Spleen (tissue), 11 donors: ENCODE results near the gene OCEL1. TPM values are rescaled to one million over a fixed set of nuclear protein-coding genes. Genes with fewer than 3 reads are reported as not detected.

Experiments
- DNase-seq: peaks from one replicate; pipeline ENCODE4 v3.0.0-alpha.2; 2020
- H3K27ac ChIP-seq, 8 donors: fragments of 200-600 bp; sonication (generic) in 7 of 8; 1 replicate in 4 of 8; 2 replicates in 4 of 8; pipeline versions ENCODE4 v1.5.0 to v1.8.0; 2016 to 2021; ENCODE audit warnings: inconsistent platforms in 4 of 8, mild to moderate bottlenecking in 4 of 8, moderate library complexity in 1 of 8
- H3K27me3 ChIP-seq, 7 donors: fragments of 200-600 bp; sonication (generic) in 6 of 7; replicated peaks in 1 of 7; 1 replicate in 4 of 7; 2 replicates in 3 of 7; pipeline versions ENCODE4 v1.5.0 to v1.8.0; 2016 to 2021; ENCODE audit warnings: inconsistent platforms in 3 of 7, mild to moderate bottlenecking in 1 of 7
- H3K36me3 ChIP-seq, 6 donors: fragments of 200-600 bp; sonication (generic) in 5 of 6; 1 replicate in 4 of 6; 2 replicates in 2 of 6; pipeline versions ENCODE4 v1.5.0 to v1.8.0; 2016 to 2021; ENCODE audit warnings: inconsistent platforms in 2 of 6
- H3K4me1 ChIP-seq, 6 donors: fragments of 200-600 bp; sonication (generic) in 5 of 6; 1 replicate in 3 of 6; 2 replicates in 3 of 6; pipeline versions ENCODE4 v1.5.0 to v1.8.0; 2016 to 2021; ENCODE audit warnings: inconsistent platforms in 3 of 6
- H3K4me3 ChIP-seq, 8 donors: fragments of 200-600 bp; sonication (generic) in 7 of 8; 1 replicate in 4 of 8; 2 replicates in 4 of 8; pipeline versions ENCODE4 v1.5.0 to v1.8.0; 2016 to 2021; ENCODE audit warnings: inconsistent platforms in 4 of 8, mild to moderate bottlenecking in 4 of 8, moderate library complexity in 2 of 8
- H3K9me3 ChIP-seq, 8 donors: fragments of 200-600 bp; sonication (generic) in 7 of 8; 1 replicate in 4 of 8; 2 replicates in 4 of 8; pipeline versions ENCODE4 v1.5.0 to v1.8.0; 2016 to 2021; ENCODE audit warnings: inconsistent platforms in 4 of 8
- POLR2A ChIP-seq, 3 donors: fragments of 450-650 bp; IDR thresholded peaks; one replicate each; pipeline ENCODE4 v1.5.1; 2017; ENCODE audit warnings: antibody characterized with exemption in 3 of 3, mild to moderate bottlenecking in 1 of 3
- POLR2AphosphoS5 ChIP-seq, 3 donors: sonication (generic); formaldehyde crosslinking; IDR thresholded peaks; one replicate each; pipeline ENCODE4 v1.5.1; 2017; ENCODE audit warnings: antibody characterized with exemption in 3 of 3
- WGBS, 5 donors: extraction: QIAGEN DNeasy Blood & Tissue Kit in 3 of 5; methylation state at CpG; one replicate each; pipeline versions ENCODE4 v1.1.5 to v1.1.7; 2013 to 2018; 5-methylcytosine and 5-hydroxymethylcytosine counted together
- intact Hi-C: fragments of 100-400 bp; cut with DNase I; formaldehyde crosslinking; loops from one replicate; pipeline ENCODE4 v1.15.0; 2023; ENCODE audit warnings: low total_unique reads
- polyA plus RNA-seq, 3 donors: library from polyadenylated mRNA; stranded (reverse); fragments of 200-250 nt; gene quantifications; one replicate each; pipeline ENCODE4 v1.2.1, GENCODE V29; 2013
- total RNA-seq, 7 donors: library from RNA; depleted of rRNA in 3 of 7; stranded (reverse); fragments of >200 nt in 3 of 7; fragmentation: NEBNext Ultra II Directional in 4 of 7; extraction: Animal tissue kit (Norgen Biotek cat#: 25700) in 4 of 7; gene quantifications; one replicate each; pipeline versions ENCODE4 v1.1.0 to v1.2.1, GENCODE V29; 2016 to 2021
- TF ChIP-seq, protein P1 (sequence below), 11 experiments: fragments of 200-600 bp in 7 of 11; fragments of 450-650 bp in 4 of 11; sonication (generic) in 4 of 11; IDR thresholded peaks in 8 of 11; conservative IDR thresholded peaks in 3 of 11; 1 replicate in 7 of 11; 2 replicates in 4 of 11; pipeline versions ENCODE4 v1.4.0 to v1.8.0; 2016 to 2021; ENCODE audit warnings: antibody characterized with exemption in 11 of 11, inconsistent platforms in 4 of 11, mild to moderate bottlenecking in 1 of 11
- donor health status: healthy with polysubstance abuse.
- donor health status: DM: no; HTN: no; CAD: no; lungs with moderate emphysema.
- donor health status: DM: no; HTN: no; CAD: no.
- donor health status: Bipolar disorder and iron deficiency.
- donor health status: healthy.
- donor health status: DM: no; HTN: no; CAD: no.
- donor health status: DM: yes; HTN: yes; CAD: no.

Gene OCEL1
- total and polyA plus RNA-seq, 10 donors = 7.7 to 31.8 (median 24.8) TPM

DNA sequence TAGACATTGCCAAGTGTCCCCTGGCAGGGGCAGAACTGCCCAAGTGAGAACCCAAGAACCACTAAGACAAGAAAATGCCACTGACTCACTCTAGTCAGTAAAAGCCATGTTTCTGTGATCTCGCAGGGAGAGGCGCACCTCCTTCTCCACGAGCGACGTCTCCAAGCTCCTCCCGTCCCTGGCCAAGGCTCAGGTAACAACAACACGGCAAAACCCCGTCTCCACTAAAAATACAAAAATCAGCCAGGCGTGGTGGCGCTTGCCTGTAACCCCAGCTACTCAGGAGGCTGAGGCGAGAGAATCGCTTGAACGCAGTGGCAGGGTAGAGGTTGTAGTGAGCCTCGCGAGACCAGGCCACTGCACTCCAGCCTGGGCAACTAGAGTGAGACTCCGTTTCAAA is 28.4 kb upstream of the OCEL1 start:
- peaks cover 9 to 100% (median 92%) of the 10 kb centered on the region in 6 donors for H3K36me3 ChIP-seq
- H3K27ac ChIP-seq = no peak overlapping the region
- H3K4me1 ChIP-seq = no peaks in the 10 kb centered on the region
- no peaks in the 10 kb centered on the region for H3K9me3 ChIP-seq
- WGBS, 5 donors = 87 to 94% (median 91%) methylated on average over 16 of the region's 16 CpGs
- H3K27me3 ChIP-seq = no peaks in the 10 kb centered on the region
- no peak for DNase-seq
- no peak overlapping the region for H3K4me3 ChIP-seq
- TF ChIP-seq POLR2A (IDR thresholded peaks at IDR 0.05) = no peak
- TF ChIP-seq POLR2AphosphoS5 (IDR thresholded peaks at IDR 0.05) = peak in 1 of 3 donors; percentile 43
- intact Hi-C loops = no loop called here

DNA sequence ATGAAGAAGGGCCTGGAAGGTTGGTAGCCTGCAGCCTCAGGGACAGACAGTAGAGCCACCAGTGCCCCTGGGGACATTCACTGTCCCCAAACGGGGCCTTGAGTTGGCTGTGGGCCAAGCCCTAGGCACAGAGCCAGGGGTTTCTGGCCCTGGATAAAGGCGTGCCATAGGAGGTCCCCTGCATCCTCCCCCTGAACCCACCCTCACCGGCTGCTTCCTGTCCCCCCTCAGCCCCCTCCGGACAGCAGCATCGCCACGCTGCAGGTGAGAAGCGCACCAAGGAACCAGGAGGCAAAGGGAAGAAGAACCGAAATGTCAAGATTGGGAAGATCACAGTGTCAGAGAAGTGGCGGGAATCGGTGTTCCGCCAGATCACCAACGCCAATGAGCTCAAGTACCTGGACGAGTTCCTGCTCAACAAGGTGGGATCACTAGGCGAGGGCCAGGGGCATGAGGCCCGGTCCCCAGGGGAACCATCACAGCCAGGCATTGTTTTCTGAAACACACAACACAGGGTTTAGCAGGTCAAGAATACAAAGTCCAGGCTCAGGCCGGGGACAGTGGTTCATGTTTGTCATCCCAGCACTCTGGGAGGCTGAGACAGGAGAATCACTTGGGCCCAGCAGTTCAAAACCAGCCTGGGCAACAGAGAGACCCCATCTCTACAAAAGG is 25.5 kb upstream of the OCEL1 start:
- Histone ChIP-seq H3K9me3 (no peaks in the 10 kb centered on the region), H3K4me3 (no peak overlapping the region), H3K4me1 (no peaks in the 10 kb centered on the region), H3K36me3 (peaks cover 2 to 100% (median 90%) of the 10 kb centered on the region in 6 donors), H3K27me3 (no peaks in the 10 kb centered on the region), H3K27ac (no peak overlapping the region)
- 79 to 89% (median 84%) methylated on average over 15 to 16 of the region's 16 CpGs for WGBS, 5 donors
- intact Hi-C loops = no loop called here
- TF ChIP-seq, protein P1, sequence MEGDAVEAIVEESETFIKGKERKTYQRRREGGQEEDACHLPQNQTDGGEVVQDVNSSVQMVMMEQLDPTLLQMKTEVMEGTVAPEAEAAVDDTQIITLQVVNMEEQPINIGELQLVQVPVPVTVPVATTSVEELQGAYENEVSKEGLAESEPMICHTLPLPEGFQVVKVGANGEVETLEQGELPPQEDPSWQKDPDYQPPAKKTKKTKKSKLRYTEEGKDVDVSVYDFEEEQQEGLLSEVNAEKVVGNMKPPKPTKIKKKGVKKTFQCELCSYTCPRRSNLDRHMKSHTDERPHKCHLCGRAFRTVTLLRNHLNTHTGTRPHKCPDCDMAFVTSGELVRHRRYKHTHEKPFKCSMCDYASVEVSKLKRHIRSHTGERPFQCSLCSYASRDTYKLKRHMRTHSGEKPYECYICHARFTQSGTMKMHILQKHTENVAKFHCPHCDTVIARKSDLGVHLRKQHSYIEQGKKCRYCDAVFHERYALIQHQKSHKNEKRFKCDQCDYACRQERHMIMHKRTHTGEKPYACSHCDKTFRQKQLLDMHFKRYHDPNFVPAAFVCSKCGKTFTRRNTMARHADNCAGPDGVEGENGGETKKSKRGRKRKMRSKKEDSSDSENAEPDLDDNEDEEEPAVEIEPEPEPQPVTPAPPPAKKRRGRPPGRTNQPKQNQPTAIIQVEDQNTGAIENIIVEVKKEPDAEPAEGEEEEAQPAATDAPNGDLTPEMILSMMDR (IDR thresholded peaks at IDR 0.05 in 8 of 11, conservative IDR thresholded peaks at IDR 0.05 in 3 of 11) = no peak
- peak in 2 of 3 donors; percentile 8 to 31 for TF ChIP-seq POLR2AphosphoS5 (IDR thresholded peaks at IDR 0.05)
- DNase-seq = peak; percentile 40

DNA sequence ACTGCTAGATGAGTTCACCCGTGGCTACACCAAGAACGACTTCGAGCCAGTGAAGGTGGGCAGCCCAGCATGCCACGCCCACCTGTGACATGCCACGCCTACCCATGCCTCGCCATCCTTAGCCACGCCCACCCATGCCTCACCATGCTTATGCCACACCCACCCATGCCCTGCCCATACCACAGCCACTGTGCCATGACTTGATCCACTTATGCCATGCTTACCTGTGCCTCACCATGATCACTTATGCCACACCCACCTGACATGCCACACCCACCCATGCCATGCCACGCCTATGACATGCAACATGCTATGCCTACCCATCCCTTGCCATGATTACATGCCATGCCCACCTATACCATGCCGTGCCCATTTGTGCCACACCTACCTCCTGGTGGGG is 23.8 kb upstream of the OCEL1 start:
- H3K36me3 ChIP-seq = peaks cover 2 to 100% (median 98%) of the 10 kb centered on the region in 6 donors
- intact Hi-C loops = no loop called here
- H3K4me1 ChIP-seq = no peaks in the 10 kb centered on the region
- 85 to 90% (median 87%) methylated on average over 8 to 9 of the region's 9 CpGs for WGBS, 5 donors
- peak; percentile 56 for DNase-seq
- H3K27me3 ChIP-seq = no peaks in the 10 kb centered on the region
- H3K27ac ChIP-seq = no peak overlapping the region
- no peaks in the 10 kb centered on the region for H3K9me3 ChIP-seq
- TF ChIP-seq POLR2AphosphoS5 (IDR thresholded peaks at IDR 0.05) (no peak), POLR2A (IDR thresholded peaks at IDR 0.05) (no peak)
- TF ChIP-seq, protein P1 (IDR thresholded peaks at IDR 0.05 in 8 of 11, conservative IDR thresholded peaks at IDR 0.05 in 3 of 11) = no peak
- no peak overlapping the region for H3K4me3 ChIP-seq

DNA sequence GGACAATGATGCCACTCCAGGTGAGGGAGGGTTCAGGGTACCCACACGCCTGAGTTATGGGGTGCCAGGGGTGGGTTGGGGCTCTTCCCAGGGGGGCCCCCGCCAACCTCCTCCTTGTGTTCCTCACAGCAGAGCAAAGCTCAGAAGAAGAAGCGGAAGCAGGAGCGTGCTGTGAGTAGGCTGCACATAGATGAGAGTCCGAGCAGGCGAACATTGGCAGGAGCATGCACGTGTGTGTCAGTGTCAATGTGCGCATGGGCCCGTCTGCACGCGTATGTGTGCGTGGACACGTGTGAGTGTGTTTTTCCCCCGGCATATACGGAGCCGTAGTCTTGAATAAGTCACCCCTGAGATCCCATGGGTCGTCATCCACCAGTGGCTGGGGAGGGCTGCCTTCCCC is 23.3 kb upstream of the OCEL1 start:
- peaks cover 2 to 100% (median 95%) of the 10 kb centered on the region in 6 donors for H3K36me3 ChIP-seq
- no peak overlapping the region for H3K27ac ChIP-seq
- TF ChIP-seq POLR2AphosphoS5 (IDR thresholded peaks at IDR 0.05) (peak in 1 of 3 donors; percentile 7), POLR2A (IDR thresholded peaks at IDR 0.05) (no peak)
- TF ChIP-seq, protein P1 (IDR thresholded peaks at IDR 0.05 in 8 of 11, conservative IDR thresholded peaks at IDR 0.05 in 3 of 11) = no peak
- intact Hi-C loops = no loop called here
- H3K4me3 ChIP-seq = no peak overlapping the region
- no peaks in the 10 kb centered on the region for H3K9me3 ChIP-seq
- no peaks in the 10 kb centered on the region for H3K4me1 ChIP-seq
- 88 to 97% (median 94%) methylated on average over 16 to 17 of the region's 17 CpGs for WGBS, 5 donors
- H3K27me3 ChIP-seq = no peaks in the 10 kb centered on the region
- peak; percentile 66 for DNase-seq
